ENCODE results near the gene ADRM1. TPM values are rescaled to one million over a fixed set of nuclear protein-coding genes. Genes with fewer than 3 reads are reported as not detected.
A peak's percentile ranks its signal among the peaks of the same experiment; 100 is the strongest.

ADRM1 gene
- total RNA-seq, 1 donor from 2014 or later, result 70.5 TPM

GRCh38 chr20:62355878-62356588, 53.2 kb downstream of the ADRM1 start:
- intact Hi-C loops (cut with micrococcal nuclease), result no loop called here
- peak overlapping the region; percentile 98 for H3K27ac ChIP-seq (replicated peaks)
- H3K27me3 ChIP-seq (ENCODE audit: low read depth), result no peaks in the 10 kb centered on the region
- H3K4me1 ChIP-seq, result peaks cover 89% of the 10 kb centered on the region
- peaks cover 14% of the 10 kb centered on the region for H3K36me3 ChIP-seq
- TF ChIP-seq CTCF (IDR thresholded peaks at IDR 0.05; ENCODE audit: borderline replicate concordance), result no peak
- no peaks in the 10 kb centered on the region for H3K9me3 ChIP-seq (replicated peaks)
- DNase-seq, result peak; percentile 73
- peak overlapping the region; percentile 53 for H3K4me3 ChIP-seq

- Histone ChIP-seq H3K27ac (replicated peaks) (peak overlapping the region; percentile 98), H3K4me1 (peaks cover 93% of the 10 kb centered on the region), H3K4me3 (peak overlapping the region; percentile 53), H3K27me3 (ENCODE audit: low read depth) (no peaks in the 10 kb centered on the region), H3K36me3 (peaks cover 10% of the 10 kb centered on the region), H3K9me3 (replicated peaks) (no peaks in the 10 kb centered on the region)
- no peak for DNase-seq
- intact Hi-C loops (cut with micrococcal nuclease), result no loop called here
- no peak for TF ChIP-seq CTCF (IDR thresholded peaks at IDR 0.05; ENCODE audit: borderline replicate concordance)
Measured at GRCh38 chr20:62356589-62357186, 53.9 kb downstream of the ADRM1 start.

DNA sequence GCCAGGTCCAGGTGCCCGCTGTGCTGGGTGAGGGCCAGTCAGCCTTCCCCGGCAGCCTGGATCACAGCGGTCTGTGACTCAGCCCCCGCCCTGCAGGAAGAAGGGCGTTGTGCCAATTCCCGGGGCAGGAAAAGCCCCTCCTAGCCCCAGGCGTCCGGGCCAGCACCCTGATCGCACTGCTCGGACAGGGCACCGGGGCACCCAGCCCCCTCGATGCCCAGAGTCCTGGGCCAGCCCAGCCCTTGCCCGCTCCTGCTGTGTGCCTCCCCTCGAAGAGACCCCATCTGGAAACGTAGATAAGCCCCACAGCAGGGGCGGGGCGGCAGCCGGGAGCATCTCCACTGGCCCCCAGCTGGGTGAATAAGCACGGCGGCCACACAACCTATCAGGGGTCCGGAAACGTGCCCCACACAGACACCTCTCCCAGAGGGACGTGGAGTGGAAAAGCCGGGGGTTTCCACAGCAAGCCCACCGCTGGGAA, 54.4 kb downstream of the ADRM1 start:
- Histone ChIP-seq H3K4me3 (peak overlapping the region; percentile 53), H3K27ac (replicated peaks) (peak overlapping the region; percentile 98), H3K27me3 (ENCODE audit: low read depth) (no peaks in the 10 kb centered on the region), H3K4me1 (peaks cover 96% of the 10 kb centered on the region), H3K36me3 (peaks cover 10% of the 10 kb centered on the region), H3K9me3 (replicated peaks) (no peaks in the 10 kb centered on the region)
- peak; percentile 75 for DNase-seq
- intact Hi-C loops (cut with micrococcal nuclease), result no loop called here
- TF ChIP-seq CTCF (IDR thresholded peaks at IDR 0.05; ENCODE audit: borderline replicate concordance), result no peak

DNA sequence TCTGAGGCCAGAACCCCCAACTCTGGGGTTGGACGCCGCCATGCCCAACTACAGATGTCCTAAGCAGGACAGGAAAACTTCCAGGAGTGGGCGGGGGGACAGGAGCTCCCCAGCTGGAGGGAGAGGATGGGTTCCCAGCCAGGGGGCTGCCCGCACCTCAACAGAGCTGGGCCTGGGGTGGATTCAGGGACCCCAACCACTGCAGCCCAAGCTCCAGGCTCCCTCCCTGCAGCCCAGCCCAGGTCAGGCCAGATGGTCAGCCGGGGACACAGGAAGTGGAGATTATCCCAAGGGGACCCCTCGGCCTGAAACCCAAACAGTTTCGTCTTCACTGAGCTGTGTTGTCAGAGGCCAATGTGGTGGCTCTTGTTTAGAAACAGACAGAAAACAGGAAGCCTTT, 54.9 kb downstream of the ADRM1 start:
- H3K27me3 ChIP-seq (ENCODE audit: low read depth), result no peaks in the 10 kb centered on the region
- H3K4me1 ChIP-seq, result peaks cover 96% of the 10 kb centered on the region
- peak overlapping the region; percentile 53 for H3K4me3 ChIP-seq
- peaks cover 8% of the 10 kb centered on the region for H3K36me3 ChIP-seq
- H3K27ac ChIP-seq (replicated peaks), result peak overlapping the region; percentile 98
- no peak for TF ChIP-seq CTCF (IDR thresholded peaks at IDR 0.05; ENCODE audit: borderline replicate concordance)
- intact Hi-C loops (cut with micrococcal nuclease), result no loop called here
- DNase-seq, result peak; percentile 33
- no peaks in the 10 kb centered on the region for H3K9me3 ChIP-seq (replicated peaks)

Small RNA genes within 50 kb of the gene (microRNA-seq; reads per million reads assigned to microRNA genes)
- not detected for gene MIR4758

Other genes starting within 250 kb of the ADRM1 start
- gene TAF4, start 237.1 kb upstream of the ADRM1 start, total RNA-seq, result 11.8 TPM
- 51.6 TPM for gene LSM14B, start 180.5 kb upstream of the ADRM1 start, total RNA-seq
- 233 TPM for gene PSMA7, start 159.6 kb upstream of the ADRM1 start, total RNA-seq
- 9.0 TPM for gene SS18L1, start 159.2 kb upstream of the ADRM1 start, total RNA-seq
- gene MTG2, start 120.0 kb upstream of the ADRM1 start, total RNA-seq, result 25.9 TPM
- not detected for gene HRH3, start 82.7 kb upstream of the ADRM1 start, total RNA-seq
- 55.3 TPM for gene OSBPL2, start 64.5 kb upstream of the ADRM1 start, total RNA-seq
- 70.9 TPM for gene LAMA5, start 64.3 kb downstream of the ADRM1 start, total RNA-seq
- 661 TPM for gene RPS21, start 84.1 kb downstream of the ADRM1 start, total RNA-seq
- gene CABLES2, start 104.3 kb downstream of the ADRM1 start, total RNA-seq, result 12.0 TPM
- gene RBBP8NL, start 124.5 kb downstream of the ADRM1 start, total RNA-seq, result not detected
- gene GATA5, start 173.0 kb downstream of the ADRM1 start, total RNA-seq, result 0.69 TPM